ENCODE measurements around the gene CXCL12. TPM values are rescaled to one million over a fixed set of nuclear protein-coding genes. Genes with fewer than 3 reads are reported as not detected.

CXCL12 gene
- total and polyA plus RNA-seq, 2 of the 13 experiments (the other 11 are each of a cell fraction or from before 2014, with no cell fraction given): not detected

- TF ChIP-seq HNF1B (CRISPR knock-in tag; IDR thresholded peaks at IDR 0.05) (no peak), ZNF263 (CRISPR knock-in tag; IDR thresholded peaks at IDR 0.05) (no peak), ZNF230 (CRISPR knock-in tag; IDR thresholded peaks at IDR 0.05) (no peak), DMTF1 (CRISPR knock-in tag; IDR thresholded peaks at IDR 0.05) (no peak), ZNF776 (CRISPR knock-in tag; IDR thresholded peaks at IDR 0.05) (no peak), SP140L (CRISPR knock-in tag; IDR thresholded peaks at IDR 0.05; ENCODE audit: borderline replicate concordance) (no peak), NFE2L2 (IDR thresholded peaks at IDR 0.05; ENCODE audit: low read length) (no peak)
These were observed 32.9 kb upstream of the CXCL12 start (continued) for GRCh38 chr10:44417761-44418160.

GRCh38 chr10:44416936-44417335 is 32.0 kb upstream of the CXCL12 start:
- FAIRE-seq: no peak

More at GRCh38 chr10:44416936-44417335, 32.0 kb upstream of the CXCL12 start:
- H4K20me1 ChIP-seq (ENCODE audit: insufficient read depth, low read length): no peaks in the 10 kb centered on the region
- intact Hi-C loops (cut with micrococcal nuclease; ENCODE audit: unreplicated experiment): no loop called here
- no peaks in the 10 kb centered on the region for H3K36me3 ChIP-seq (replicated peaks in 1 of 2; ENCODE audit: control insufficient read depth in 1 of 2, insufficient read depth in 2 of 2, low read length in 2 of 2)
- no peak for TF ChIP-seq ZNF253 (CRISPR knock-in tag; IDR thresholded peaks at IDR 0.05; ENCODE audit: borderline replicate concordance)
- no peak for TF ChIP-seq ZNF850 (CRISPR knock-in tag; conservative IDR thresholded peaks at IDR 0.05)
- TF ChIP-seq ZNF512B (CRISPR knock-in tag; IDR thresholded peaks at IDR 0.05; ENCODE audit: borderline replicate concordance): no peak
- no peak for TF ChIP-seq YY1 (IDR thresholded peaks at IDR 0.05; ENCODE audit: insufficient read depth, insufficient replicate concordance, low read depth, low read length)
- no peak for TF ChIP-seq TEF (CRISPR knock-in tag; IDR thresholded peaks at IDR 0.05)
- no peak for TF ChIP-seq ZSCAN21 (CRISPR knock-in tag; IDR thresholded peaks at IDR 0.05; ENCODE audit: borderline replicate concordance)
- TF ChIP-seq ZNF333 (CRISPR knock-in tag; IDR thresholded peaks at IDR 0.05; ENCODE audit: borderline replicate concordance): no peak
- H2AFZ ChIP-seq (ENCODE audit: low read length): no peak overlapping the region
- WGBS (ENCODE audit: low lambda C conversion rate): 0% methylated on average over 2 of the region's 2 CpGs
- H3K27me3 ChIP-seq (ENCODE audit: control insufficient read depth in 1 of 2, insufficient read depth in 2 of 2, low read length in 2 of 2): no peaks in the 10 kb centered on the region; a peak in 1 of 5 replicates
- H3K4me2 ChIP-seq (ENCODE audit: low read depth, low read length): no peak overlapping the region
- DNase-seq (ENCODE audit: low spot score): no peak
- no peak for ATAC-seq
- no peaks in the 10 kb centered on the region for H3K4me1 ChIP-seq (ENCODE audit: insufficient read depth, low read length)
- in situ Hi-C loops (cut with HindIII; ENCODE audit: extremely low pct_ligation_motif_present, low pct_unique_long_range_greater_than_20kb): no loop called here
- H3K79me2 ChIP-seq (ENCODE audit: insufficient read depth, low read length): no peaks in the 10 kb centered on the region
- no peak overlapping the region for H3K27ac ChIP-seq (ENCODE audit: extremely low read length, insufficient read depth, low read length)
- POLR2A ChIA-PET: no interaction called here
- H3K9me3 ChIP-seq (ENCODE audit: low read length): no peaks in the 10 kb centered on the region
- no TSS peak for BruUV-seq (replicated peaks)
- CTCF ChIA-PET (ENCODE audit: low intra/inter-chr PET ratio, low total read pairs): no interaction called here
- no peak overlapping the region for H3K9ac ChIP-seq (ENCODE audit: insufficient read depth, low read depth, low read length)
- no peak overlapping the region for H3K4me3 ChIP-seq (replicated peaks in 1 of 3; ENCODE audit: insufficient read depth in 1 of 3, low read depth in 2 of 3, low read length in 3 of 3)

Data from HepG2 (cell line).